HCT116 (cell line): ENCODE results near the gene EGFR.

ENCODE experiments used
- ELF1 ChIP-seq: IDR thresholded peaks from 2 replicates; pipeline ENCODE4 v1.6.1; 2012; ENCODE audit warnings: low read depth, borderline replicate concordance
- POLR2A ChIP-seq: IDR thresholded peaks from 2 replicates; pipeline ENCODE4 v1.7.0; 2011; ENCODE audit warnings: borderline replicate concordance; ENCODE audit not compliant: insufficient read depth, insufficient read length; ENCODE audit errors: extremely low read depth
- POLR2AphosphoS5 ChIP-seq: IDR thresholded peaks from 2 replicates; pipeline ENCODE4 v1.6.1; 2011; ENCODE audit warnings: mild to moderate bottlenecking, low read depth, low read length, moderate library complexity
- TF ChIP-seq, protein P1 (sequence below): IDR thresholded peaks from 2 replicates; pipeline ENCODE4 v1.6.1; 2012; ENCODE audit warnings: low read depth

DNA sequence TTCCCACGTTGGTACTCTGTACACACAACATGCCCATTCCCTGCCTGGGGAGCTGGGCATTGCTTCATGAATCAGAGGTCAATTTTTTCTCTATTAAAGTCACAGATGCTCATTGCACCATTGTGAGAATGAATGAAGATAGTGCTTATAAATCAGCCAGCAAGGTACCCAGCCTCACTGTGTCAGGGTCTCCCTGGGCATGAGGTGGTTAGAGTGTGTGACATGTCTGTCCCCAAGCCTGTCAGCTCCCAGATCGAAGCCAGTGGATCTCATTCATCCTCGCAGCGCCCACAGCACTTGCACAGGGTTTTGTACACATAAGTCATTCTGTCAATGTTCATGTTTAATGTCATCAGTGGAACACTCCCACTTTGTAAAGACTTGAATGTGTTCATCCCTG lies 126.8 kb downstream of the EGFR start:
- TF ChIP-seq ELF1, result no peak
- TF ChIP-seq POLR2AphosphoS5, result no peak
- TF ChIP-seq, protein P1, sequence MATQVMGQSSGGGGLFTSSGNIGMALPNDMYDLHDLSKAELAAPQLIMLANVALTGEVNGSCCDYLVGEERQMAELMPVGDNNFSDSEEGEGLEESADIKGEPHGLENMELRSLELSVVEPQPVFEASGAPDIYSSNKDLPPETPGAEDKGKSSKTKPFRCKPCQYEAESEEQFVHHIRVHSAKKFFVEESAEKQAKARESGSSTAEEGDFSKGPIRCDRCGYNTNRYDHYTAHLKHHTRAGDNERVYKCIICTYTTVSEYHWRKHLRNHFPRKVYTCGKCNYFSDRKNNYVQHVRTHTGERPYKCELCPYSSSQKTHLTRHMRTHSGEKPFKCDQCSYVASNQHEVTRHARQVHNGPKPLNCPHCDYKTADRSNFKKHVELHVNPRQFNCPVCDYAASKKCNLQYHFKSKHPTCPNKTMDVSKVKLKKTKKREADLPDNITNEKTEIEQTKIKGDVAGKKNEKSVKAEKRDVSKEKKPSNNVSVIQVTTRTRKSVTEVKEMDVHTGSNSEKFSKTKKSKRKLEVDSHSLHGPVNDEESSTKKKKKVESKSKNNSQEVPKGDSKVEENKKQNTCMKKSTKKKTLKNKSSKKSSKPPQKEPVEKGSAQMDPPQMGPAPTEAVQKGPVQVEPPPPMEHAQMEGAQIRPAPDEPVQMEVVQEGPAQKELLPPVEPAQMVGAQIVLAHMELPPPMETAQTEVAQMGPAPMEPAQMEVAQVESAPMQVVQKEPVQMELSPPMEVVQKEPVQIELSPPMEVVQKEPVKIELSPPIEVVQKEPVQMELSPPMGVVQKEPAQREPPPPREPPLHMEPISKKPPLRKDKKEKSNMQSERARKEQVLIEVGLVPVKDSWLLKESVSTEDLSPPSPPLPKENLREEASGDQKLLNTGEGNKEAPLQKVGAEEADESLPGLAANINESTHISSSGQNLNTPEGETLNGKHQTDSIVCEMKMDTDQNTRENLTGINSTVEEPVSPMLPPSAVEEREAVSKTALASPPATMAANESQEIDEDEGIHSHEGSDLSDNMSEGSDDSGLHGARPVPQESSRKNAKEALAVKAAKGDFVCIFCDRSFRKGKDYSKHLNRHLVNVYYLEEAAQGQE, result no peak
- no peak for TF ChIP-seq POLR2A
